Inferior parietal cortex (tissue), 1 donor: ENCODE data around the gene RECQL.
"Not testable (repeated sequence)": the region's sequence is repeated elsewhere in the genome, so short reads cannot be mapped to it uniquely, and the experiment has no call there.

Experiments
- DNase-seq: peaks from one replicate; pipeline ENCODE4 v3.0.0-alpha.2; 2016; ENCODE audit errors: extremely low spot score

Gene RECQL

DNA sequence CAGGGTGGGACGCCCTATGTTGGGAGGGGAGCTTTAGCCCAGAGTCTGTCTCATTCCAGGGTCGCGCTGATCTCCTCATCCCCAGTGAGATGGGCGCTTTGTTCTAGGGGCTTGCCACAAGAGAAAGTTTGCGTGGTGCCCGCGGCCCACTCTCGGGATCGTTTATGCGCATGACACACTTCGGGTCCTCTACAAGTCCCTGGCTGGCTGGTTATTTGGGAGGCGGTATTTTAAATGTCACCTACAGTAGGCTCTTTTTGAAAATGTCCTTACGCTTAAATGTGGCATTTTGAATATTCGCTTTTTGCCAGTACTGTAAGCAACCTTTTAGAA is 695 bp upstream of the RECQL start:
- no peak for DNase-seq

DNA sequence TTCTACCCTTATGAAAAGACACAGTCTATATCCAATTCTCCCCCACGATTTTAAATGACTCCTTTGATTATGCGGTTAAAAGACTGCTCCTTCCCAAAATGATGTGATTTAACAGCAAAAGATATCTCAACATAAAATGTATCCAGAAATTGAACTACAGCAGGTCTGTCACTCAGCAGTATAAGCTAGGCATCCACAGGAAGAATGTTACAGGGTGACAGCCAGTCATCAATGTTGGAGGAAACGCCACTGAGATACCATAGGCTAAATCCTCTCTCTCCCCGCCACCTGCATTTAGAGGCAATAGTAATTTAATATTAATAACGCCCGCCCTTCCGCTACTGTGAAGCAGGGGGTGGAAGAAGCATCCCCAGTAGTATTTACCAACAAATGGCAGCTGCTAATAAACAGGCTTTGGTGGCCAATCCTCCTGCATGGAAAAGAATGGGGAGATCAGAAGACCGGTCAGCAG is 613 bp downstream of the RECQL start:
- DNase-seq = no peak

DNA sequence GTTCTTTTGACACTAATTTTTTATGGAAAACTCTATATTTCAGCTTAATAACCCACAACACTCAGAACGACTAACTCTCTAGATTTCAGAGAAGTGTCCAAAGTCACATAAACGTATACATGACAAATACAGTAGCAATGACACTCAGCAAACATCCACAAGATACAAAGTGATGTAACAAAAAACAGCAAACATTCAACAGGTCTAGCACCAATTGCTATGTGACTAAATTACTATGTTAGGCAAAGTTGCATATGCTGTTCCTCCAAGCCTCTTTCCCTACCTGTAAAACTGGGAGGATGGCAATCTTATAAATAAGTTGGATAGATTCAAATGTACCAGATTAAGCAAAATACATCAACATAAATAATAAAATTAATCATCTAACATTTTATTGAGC is 1.7 kb downstream of the RECQL start:
- no peak for DNase-seq

DNA sequence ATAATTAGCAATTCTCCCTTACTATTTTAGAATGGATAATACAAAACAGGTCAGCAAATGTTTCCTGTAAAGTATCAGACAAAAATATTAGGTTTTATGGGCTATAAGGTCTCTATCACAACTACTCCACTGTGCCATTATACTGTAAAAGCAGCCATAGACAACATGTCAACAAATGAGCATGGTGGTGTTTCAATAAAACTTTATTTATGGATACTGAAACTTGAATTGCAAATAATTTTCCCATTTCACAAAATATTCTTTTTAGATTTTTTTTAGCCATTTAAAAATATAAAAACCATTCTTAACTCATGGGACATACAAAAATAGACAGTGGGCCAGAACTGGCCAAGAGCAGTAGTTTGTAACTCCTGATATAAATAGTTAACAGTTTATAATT is 15.4 kb downstream of the RECQL start:
- DNase-seq = no peak

DNA sequence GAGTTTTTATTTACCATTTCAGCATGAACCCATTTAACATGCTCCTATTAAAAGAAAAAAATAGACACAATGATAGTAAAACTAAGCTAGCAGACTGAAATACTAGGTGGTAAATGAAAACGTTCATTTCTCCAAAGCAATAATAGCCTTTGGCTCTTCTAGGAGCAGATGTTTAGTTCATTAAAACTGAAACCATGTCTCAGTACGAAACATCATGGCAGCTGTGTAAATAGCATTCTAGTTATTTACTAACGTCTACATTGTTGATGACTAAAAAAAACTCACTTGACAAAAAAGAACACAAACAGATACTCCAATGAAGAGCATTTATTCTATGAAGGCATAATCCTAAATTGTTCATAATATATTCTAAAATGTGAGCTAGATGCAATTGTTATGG is 17.9 kb downstream of the RECQL start:
- DNase-seq = no peak

DNA sequence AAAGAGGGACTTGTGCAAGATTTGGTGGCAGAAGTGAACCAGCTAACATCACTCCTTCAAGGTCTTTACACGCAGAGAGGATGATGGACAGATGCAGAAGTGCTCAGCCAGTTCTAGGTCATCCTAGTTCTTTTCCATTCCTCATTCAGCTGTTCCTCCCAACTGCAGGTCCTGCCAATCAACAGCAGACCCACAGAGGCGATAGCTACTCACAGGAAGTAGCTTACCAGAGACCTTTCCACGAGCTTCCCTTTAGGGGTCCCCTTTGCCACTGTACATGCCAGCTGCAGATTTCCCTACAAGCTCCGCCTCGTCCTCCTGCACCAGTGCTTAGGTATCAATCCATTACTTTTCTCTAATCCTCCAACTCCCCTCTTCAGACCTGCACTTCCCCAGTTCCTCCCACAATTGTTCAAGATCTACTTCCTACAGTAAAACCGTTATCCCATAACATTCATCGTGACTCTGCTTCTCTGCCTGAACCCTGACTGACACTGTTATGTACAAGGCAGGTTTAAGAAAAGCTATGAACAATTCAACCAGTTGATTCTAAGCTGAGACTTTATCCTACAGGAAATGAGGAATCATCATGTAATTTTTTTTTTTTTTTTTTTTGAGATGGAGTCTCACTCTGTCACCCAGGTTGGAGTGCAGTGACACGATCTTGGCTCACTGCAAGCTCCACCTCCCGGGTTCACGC is 22.5 kb downstream of the RECQL start:
- no peak for DNase-seq

DNA sequence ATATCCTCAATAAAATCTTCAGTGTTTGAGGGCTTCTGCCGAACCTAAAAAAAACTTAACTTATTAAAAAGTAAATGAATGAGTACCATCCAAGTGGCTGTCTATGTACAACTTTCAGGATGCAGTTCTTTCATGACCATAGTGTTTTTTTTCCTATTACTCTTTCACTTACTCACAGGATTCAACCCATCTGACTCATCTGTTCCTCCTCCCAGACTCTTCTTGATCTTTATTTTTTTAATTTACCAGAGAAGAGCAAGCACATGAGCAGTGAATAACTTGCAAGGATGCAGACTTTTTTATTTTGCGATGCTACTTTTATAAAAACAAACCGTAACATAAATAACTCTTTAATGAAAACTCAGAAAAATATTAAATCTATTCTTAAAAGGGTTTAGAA is 24.5 kb downstream of the RECQL start:
- no peak for DNase-seq

DNA sequence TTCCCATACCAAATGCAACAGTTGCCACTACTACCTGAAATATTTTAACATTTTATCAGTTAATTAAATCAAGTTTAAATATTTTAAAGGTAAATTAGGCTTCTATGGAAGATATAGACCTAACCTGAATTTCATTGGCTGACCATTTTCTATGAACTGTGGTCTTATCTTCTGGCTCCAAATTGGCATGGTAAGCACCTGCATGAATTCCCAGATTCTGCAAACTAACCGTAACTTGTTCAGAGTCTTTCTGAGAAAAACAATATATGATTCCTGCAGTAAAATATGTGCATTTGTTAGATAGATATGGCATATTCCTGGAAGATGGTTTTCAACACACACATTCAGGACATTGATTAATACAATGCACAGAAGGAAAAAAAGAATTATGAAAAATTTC is 25.9 kb downstream of the RECQL start:
- DNase-seq = no peak

DNA sequence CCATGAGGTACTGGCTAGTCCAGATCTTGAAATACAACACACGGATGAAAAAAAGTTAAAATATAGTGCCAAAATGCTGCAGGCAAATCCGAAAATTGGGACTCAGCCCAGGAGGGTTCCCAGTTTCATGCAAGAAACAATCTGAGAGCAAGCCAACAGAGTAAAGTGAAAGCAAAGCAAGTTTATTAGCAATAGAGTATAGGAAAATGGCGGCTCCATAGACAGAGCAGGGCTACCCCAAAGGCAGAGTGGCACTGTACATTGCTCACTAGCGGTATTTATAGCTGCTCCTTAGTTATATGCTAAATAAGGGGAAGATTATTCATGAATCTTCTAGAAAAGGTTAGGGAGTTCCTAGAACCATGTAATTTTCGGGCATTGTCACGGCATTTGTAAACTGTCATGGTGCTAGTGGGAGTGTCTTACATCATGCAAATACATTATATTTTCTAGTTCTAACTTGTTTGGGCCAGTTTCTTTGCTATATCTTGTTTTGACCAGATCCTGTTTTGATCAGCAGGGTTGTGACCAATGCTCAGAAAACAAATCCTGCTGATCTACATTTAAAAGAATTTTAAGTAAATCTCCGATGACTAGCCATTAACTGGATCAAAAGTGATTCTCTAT is 29.1 kb downstream of the RECQL start:
- no peak for DNase-seq

DNA sequence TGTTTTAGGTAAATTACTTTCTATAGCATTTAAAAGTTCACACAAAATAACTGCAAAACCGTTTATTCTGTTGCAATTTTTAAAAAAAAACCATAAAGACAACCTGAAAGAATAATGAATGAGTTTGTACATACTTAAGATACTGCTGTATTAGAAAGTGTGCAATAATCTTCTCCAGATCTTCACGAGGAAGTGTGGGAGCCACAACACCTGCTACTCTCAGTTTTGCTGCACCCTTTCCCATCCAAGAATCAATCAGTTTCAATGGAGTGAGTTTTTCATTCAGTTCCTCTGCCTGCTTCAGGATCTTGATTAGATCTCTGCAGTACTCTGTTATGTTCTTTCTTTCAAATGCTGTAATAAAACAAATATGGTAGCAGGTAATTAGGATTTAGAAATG is 30.1 kb downstream of the RECQL start:
- no peak for DNase-seq

DNA sequence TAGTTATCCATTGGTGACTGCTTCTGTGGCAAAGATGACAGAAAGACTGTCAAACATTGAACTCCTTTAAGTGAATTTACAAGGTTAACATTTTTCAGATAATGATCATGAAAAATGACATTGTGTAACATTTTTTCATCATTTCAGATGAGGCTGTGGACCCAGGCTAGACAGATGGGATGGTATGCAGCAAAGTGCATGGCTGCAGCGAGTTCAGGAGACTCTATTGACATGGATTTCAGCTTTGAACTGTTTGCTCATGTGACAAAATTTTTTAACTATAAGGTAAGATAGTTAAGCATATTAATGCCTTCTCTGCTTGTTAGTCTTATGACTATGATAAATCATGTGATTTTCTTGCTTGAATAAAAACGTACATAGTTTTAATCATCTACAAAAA is 34.1 kb downstream of the RECQL start:
- not testable (repeated sequence) for DNase-seq

DNA sequence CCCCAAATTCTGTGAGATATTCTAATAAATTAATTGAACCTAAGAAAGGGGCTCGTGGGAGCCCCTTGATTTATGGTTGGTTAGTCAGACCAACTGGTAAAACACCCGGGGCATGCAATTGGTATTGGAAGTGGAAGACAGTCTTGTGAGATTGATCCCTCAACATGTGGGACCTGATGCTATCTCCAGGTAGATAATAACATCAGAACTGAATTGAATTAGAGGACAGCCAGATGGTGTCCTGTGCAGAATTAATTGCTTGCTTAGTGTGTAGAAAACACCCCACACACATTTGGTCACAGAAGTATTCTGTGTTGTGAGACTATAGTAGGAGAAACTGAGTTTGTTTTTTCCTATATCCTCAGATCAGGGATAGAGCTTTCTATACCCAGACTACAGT is 42.0 kb downstream of the RECQL start:
- no peak for DNase-seq

DNA sequence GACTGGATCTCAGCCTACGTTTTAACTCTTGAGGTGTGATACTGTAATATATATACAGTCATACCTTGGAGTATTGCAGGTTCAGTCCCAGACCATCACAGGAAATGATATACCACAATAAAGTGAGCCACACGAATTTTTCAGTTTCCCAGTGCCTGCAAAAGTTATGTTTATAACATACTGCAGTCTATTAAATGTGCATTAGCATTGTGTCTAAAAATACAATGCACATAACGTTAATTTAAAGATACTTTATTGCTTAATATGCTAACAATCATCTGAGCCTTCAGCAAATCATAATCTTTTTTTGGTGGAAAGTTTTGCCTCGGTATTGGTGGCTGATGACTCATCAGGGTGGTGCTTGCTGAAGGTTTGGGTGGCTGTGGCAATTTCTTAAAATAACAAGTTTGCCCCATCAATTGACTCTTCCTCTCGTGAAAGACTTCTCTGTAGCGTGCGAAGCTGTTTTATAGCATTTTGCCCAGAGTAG is 45.1 kb downstream of the RECQL start:
- no peak for DNase-seq

DNA sequence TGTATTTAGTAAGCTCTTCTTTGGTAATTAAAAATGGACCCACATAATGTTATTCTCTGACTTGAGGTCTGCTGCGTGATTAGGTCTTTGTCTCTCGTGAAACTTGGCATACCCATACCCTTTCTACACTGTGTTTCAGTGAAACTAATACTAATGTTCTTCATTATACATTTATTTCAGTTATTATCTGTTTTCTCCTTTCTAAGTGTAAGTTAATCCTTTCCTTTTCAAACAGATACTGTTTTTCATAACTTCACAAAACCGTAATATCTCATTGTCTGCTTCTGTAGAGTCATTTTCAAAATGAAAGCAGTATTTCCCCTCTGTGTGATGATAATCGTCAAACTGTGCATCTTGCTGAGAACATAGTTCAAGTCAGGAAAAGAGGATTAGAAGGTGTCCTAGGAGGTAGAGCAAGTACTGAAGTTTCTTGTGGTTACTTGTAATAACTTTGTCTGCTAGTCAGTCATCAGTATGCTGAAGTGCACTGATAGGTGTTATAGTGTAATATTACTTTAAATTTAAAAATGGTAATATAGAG is 48.1 kb downstream of the RECQL start:
- no peak for DNase-seq

DNA sequence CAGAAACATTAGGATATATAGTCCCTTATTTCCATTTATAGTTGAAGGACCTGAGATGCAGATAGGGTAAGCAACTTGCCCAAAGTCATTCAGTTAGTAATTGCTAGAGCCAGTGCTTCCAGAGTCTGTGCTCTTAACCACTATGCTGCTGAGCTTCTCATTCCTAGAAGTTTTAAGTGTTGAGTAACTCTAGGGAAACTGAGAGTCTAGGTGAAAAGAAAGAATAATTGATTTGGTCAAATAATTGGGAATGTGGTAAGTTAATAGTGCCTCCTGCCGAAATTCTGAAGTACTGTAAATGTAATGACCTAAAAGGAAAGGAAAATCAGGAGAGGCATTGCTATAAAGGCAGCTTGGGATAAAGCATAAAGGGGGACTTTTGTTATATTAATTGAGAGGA is 49.9 kb downstream of the RECQL start:
- no peak for DNase-seq

DNA sequence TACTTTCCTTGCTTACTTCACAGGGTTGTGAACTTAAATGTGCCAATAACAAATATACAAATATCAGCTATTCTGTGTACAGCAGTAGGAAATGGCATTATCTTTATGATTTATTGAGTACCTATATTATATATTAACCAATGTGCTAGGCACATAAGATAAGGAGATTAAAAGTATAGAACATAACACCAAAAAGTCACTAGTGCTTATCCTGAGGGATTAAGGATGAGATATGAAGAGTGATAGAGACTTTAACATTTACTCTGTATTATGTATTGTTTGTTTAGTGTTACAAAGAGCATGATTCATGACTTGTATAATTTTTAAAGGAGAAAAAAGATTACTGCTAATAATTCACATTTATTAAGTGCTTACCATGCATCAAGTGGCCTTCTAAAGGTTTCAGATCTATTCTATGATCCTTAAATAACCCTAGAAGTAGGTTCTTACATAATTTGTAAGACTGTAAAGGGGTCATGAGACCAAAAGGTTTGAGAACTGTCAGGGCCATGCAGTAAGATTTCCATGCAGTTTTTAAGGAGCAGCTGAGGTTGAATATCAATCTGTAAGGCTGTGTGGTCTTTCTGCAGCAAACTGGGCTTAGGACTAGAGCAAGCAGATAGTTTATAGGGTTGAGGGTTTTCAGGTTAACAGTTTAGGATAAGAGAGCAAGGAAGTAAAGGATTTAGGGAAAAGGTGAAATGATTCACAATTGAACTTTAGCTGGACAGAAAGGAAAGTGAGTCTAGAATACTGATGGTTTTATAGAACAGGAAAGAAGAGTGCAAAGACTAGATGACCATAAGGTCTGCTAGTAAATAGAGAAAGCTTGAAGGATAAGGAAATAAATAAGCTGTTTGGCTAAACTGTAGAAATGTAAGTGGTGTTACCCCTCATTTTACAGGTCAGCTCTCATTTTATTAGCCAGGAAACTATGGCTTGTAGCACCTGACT is 57.0 kb downstream of the RECQL start:
- no peak for DNase-seq

DNA sequence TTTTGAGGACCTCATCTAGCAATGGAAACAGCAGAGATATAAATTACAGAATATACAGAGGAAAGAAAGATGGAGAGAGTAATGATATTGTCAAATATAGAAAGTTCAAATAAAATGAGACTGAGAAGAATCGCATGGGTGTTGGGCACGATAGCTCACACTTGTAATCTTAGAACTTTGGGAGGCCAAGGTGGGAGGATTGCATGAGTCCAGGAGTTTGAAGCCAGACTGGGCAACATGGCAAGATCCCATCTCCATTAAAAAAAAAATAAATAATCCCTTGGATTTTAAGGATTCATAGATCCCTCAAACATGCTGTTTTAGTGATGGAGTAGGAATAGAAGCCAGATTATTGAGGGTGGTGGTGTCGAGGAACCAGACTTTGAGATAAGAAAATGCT is 62.1 kb downstream of the RECQL start:
- DNase-seq = no peak

DNA sequence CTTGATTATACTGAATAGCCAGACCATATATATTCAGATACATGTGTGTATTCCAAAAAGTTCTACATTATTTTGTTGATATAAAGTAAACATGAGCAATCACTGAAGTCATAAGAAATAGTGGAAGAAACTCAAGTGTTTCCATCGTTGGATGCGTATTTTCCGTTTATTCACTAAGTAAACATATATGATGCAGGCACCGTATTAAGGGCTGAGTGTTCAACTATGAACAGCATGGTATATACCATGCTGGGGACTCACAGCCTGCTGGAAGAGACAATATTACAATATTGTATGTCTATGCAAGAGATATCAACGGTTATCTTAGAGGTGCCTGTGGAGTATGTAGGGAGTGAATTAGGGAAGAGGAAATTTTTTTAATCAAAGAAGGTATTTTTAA is 62.8 kb downstream of the RECQL start:
- no peak for DNase-seq

DNA sequence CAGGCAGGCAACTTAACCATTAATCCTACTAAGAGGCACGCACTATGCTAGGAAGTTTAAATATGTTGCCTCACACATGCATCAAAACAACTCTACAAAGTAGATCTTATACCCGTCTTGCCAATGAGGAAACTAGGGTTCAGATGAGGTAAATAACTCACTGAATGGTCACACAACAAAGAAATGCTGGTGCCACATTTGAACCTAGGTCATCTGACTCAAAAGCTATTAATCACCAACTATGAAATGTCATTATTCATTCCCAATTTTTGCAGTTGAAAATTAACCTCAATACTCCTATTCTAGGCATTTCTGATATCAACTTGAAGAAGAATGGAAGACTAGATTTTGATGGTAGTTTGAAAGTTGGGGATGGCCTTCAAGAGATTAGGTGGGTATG is 66.7 kb downstream of the RECQL start:
- no peak for DNase-seq

DNA sequence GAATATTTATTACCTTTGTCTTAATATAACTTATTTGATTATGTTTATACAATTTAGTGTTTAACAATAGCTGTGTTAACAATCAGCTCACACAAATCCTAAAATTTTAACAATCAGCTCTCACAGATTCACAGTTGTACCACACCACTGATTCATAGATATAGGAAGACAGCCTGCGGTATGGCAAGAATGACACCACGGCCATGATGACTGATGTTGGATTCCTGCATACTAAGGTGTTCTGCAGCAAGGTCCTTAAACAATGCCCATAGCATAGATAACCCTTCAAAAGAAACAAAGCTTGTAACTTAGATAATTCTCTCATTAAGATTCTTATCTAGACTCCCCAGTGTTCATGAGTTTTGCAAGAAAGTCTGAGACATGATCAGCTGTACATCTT is 67.9 kb downstream of the RECQL start:
- no peak for DNase-seq

DNA sequence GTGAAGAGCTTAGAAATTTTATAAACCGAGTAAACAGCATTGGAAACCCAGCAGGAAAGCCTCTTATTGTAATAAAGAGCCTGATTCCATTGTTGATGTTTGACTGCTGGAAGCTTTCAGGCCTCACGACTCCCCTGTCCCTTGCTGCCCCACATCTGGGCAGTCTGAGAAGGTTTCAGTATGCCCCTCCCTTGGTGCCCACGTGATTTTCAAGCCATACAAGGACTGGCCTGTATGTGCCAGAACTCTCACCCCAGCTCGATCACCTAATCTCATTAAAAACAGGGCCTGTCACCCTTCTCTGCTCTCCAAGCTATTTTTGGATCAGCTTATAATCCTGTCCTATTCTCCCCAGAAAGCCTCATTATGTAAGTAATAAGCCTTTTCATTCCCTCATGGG is 71.4 kb downstream of the RECQL start:
- no peak for DNase-seq

DNA sequence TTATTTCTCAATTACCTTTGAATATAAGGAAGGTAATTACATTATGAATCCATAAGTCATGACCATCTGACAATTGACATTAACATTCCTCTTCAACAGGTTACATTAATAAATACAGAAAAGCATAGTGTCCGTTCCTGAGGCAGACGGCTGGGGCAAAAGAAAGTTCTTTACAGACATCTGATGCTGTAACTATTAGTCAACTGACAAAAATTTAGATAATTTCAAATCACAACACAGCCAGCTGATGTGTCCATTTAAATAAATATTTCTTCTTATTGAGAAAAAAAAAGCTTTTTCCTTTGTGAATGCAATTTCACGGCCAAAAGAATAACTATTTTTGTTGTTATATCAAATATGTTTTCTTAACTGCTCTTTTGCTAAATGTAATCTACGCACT is 73.2 kb downstream of the RECQL start:
- DNase-seq = no peak
